HG03066 (cell line): Measurements from ENCODE around the gene ATF7IP.
"Not testable (repeated sequence)": the region's sequence is repeated elsewhere in the genome, so short reads cannot be mapped to it uniquely, and the experiment has no call there.

Source experiments
- ATAC-seq: cut with Tn5 transposase; IDR thresholded peaks from one replicate; pipeline ENCODE4 v1.9.1; 2021; ENCODE audit warnings: low read depth; ENCODE audit not compliant: unreplicated experiment

ATF7IP gene

GRCh38 chr12:14365294-14366208 is at the start of gene ATF7IP:
Gene ATF7IP, plus strand, starts transcription at chr12:14365682. Its CDS starts 58,234 bp downstream, at chr12:14423916.
- peak; percentile 64 for ATAC-seq

GRCh38 chr12:14317362-14318146 is 47.9 kb upstream of the ATF7IP start:
- ATAC-seq = no peak

GRCh38 chr12:14319704-14320427 is 45.6 kb upstream of the ATF7IP start:
- ATAC-seq = not testable (repeated sequence)

GRCh38 chr12:14322403-14322802 is 43.1 kb upstream of the ATF7IP start:
- ATAC-seq = no peak

- no peak for ATAC-seq
Observed at GRCh38 chr12:14325716-14326343, 39.7 kb upstream of the ATF7IP start.

- no peak for ATAC-seq
Observed at GRCh38 chr12:14326699-14327098, 38.8 kb upstream of the ATF7IP start.

GRCh38 chr12:14327711-14328110 is 37.8 kb upstream of the ATF7IP start:
- no peak for ATAC-seq

- no peak for ATAC-seq
Observed at GRCh38 chr12:14332482-14332881, 33.0 kb upstream of the ATF7IP start.

- no peak for ATAC-seq
Observed at GRCh38 chr12:14340371-14340770, 25.1 kb upstream of the ATF7IP start.

GRCh38 chr12:14351524-14351923 is 14.0 kb upstream of the ATF7IP start:
- not testable (repeated sequence) for ATAC-seq

GRCh38 chr12:14352066-14352465 is 13.4 kb upstream of the ATF7IP start:
- ATAC-seq = not testable (repeated sequence)

- ATAC-seq = not testable (repeated sequence)
Observed at GRCh38 chr12:14354665-14355064, 10.8 kb upstream of the ATF7IP start.

- no peak for ATAC-seq
Observed at GRCh38 chr12:14356147-14356546, 9.3 kb upstream of the ATF7IP start.

- no peak for ATAC-seq
Observed at GRCh38 chr12:14357486-14357885, 8.0 kb upstream of the ATF7IP start.

- ATAC-seq = no peak
Observed at GRCh38 chr12:14362352-14362751, 3.1 kb upstream of the ATF7IP start.

- ATAC-seq = no peak
Observed at GRCh38 chr12:14364583-14365271, 755 bp upstream of the ATF7IP start.

GRCh38 chr12:14366209-14367039 is 942 bp downstream of the ATF7IP start:
- no peak for ATAC-seq

- peak; percentile 36 for ATAC-seq
Observed at GRCh38 chr12:14367040-14367661, 1.7 kb downstream of the ATF7IP start.
